GM18505 (cell line): ENCODE measurements around the gene OR8D1.
"Not testable (repeated sequence)": the region's sequence is repeated elsewhere in the genome, so short reads cannot be mapped to it uniquely, and the experiment has no call there.

ENCODE experiments used
- ATAC-seq: cut with Tn5 transposase; IDR thresholded peaks from one replicate; pipeline ENCODE4 v1.9.1; 2021; ENCODE audit not compliant: unreplicated experiment
- POLR2A ChIP-seq: IDR thresholded peaks from 4 replicates; pipeline ENCODE4 v1.6.1; 2011; ENCODE audit warnings: borderline replicate concordance; ENCODE audit not compliant: insufficient read depth, insufficient read length; ENCODE audit errors: extremely low read depth

Gene OR8D1

DNA sequence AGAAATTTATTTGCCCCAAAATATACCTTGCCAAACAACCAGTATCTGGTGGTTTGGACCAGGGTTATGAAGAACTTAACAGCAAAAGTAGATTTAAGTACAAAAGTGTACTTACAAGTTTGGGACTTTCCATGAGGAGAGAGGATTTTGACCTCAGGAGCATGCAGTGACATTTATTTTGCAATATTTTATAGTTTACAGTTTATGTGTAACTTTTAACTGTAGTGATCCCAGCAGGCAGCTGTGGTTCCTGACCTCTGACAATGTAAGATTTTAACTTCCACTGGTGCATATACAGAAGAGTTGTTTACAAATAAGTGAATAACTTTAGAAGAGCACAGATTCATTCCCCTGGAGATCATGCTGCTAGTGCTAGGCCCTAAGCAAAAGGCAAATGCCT is 6.7 kb downstream of the OR8D1 start:
- TF ChIP-seq POLR2A = no peak
- no peak for ATAC-seq

DNA sequence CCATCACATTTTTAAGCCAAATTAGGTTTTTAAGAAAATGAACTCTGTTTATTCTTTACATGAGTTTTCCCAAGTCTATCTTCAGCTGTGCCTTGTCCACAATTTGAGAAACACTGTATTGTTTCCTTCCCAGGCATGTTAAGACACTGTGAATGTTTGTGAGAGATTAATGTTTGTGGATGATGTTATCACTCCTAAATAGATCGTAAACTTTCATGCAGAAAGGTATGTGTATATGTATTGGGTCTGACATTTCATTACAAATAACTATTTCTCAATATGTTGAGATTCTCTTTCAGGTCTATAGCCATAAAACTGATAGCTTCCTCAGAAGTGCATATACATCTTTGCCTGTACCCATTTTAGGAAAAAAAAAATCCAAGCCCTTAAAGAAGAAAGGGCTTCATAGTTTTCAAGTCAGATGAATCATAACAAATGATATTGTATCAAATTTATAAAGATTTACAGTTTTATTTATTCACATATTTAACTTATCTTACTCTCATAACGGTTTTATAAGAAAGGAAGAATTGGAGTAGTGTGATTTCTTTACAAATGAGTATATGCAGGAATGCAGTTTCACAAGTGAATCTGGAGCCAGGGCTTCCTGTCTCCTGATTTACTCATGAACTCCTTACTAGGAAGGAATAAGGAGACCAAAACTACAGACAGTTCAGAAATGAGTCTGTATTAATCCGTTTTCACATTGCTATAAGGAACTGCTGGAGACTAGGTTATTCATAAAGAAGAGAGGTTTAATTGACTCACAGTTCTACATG is 11.2 kb downstream of the OR8D1 start:
- ATAC-seq = no peak
- no peak for TF ChIP-seq POLR2A

DNA sequence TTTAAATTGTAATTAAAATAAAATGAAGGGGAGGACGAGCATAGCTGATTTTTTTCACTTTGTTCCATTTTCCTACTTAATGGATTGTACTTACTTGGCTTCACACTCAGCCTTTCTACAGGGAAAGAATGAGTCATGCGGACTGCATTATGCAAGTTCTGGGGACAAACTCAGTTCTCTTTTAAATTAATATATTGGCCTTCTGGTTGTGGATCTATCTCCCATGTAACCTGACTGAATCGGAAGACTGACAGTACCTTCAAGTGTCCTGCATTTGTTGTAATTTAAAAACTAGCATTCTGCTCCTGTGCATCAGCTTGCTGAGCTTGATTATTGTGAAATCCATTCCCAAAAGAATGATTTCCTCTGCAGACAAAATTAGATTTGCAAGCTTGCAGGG is 12.2 kb downstream of the OR8D1 start:
- TF ChIP-seq POLR2A = no peak
- ATAC-seq = no peak

DNA sequence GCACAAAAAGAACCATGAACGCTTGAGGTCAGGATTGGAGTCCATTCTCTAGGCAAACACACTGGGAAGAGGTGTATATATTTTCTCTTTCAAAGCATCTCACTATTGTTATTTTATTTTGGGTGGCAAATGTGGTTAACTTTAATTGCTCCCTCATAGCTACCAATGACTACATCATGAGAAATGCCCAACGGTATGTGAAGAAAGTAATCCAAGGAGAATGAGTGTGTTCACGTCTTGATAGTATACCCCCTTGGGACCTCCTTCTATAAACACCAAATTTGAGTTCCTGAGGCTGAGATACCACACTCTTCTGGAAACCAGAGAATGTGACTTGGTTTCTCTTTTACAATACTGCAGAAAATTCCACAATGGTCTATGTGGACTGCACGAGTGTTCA is 15.8 kb downstream of the OR8D1 start:
- no peak for TF ChIP-seq POLR2A
- ATAC-seq = no peak

DNA sequence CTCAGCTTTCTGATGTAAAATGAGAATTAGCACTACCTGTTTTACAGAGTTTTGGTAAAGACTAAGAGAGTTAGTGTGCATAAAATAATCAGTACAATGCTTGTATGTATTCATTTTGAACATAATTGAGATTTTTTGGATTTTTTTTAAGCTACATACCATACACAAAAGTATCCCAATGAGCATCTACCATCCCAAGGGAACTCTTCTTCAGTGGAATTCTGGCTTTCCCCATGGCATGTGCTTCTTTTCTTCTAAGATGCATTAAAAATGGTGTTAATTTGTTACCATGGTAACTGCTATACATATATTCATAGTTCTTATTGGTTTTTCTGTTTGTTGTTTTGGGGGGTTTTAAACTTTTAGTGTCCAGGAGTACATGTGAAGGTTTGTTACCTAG is 17.7 kb downstream of the OR8D1 start:
- no peak for TF ChIP-seq POLR2A

DNA sequence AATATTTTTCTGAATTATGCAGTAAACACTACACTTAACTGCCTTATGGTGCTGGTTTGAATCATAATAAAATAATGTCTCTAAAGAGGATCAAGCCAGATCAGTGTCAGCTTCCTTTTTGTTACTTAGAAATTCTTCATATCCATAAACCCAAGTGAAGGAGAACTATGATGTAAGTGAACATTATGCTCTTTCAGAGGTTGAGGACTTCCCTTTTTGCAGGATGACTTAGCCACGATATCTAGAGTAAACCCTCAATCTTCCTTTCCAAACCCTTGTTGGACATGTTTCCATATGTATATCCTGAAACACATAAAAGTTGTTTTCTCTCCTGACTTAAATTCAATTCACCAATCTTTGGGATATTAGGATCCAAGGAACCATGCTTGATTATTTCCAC is 19.1 kb downstream of the OR8D1 start:
- TF ChIP-seq POLR2A = no peak
- ATAC-seq = no peak

More for the DNA sequence above, 17.7 kb downstream of the OR8D1 start:
- no peak for ATAC-seq

DNA sequence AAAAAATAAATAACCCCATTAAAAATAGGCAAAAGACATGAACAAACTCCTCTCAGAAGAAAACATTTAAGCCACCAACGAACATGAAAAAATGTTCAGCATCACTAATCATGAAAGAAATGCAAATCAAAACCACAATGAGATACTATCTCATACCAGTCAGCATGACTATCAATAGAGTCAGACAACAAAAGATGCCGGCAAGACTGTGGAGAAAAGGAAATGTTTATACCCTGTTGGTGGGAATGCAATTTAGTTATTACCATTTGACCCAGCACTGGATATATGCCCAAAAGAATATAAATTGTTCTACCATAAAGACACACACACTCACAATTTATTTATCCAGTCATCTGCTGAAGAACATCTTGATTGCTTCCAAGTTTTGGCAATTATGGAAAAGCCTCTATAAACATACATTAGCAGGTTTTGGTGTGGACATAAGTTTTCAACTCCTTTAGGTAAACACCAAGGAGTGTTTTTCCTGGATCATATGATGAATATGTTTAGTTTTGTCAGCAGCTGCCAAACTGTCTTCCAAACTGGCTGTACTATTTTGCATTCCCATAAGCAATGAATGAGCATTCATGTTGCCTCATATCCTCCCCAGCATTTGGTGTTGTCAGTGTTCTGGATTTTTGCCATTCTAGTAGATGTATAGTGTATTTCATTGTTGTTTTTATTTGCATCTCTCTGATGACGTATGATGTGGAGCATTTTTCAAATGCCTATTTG is 28.0 kb downstream of the OR8D1 start:
- TF ChIP-seq POLR2A = no peak

DNA sequence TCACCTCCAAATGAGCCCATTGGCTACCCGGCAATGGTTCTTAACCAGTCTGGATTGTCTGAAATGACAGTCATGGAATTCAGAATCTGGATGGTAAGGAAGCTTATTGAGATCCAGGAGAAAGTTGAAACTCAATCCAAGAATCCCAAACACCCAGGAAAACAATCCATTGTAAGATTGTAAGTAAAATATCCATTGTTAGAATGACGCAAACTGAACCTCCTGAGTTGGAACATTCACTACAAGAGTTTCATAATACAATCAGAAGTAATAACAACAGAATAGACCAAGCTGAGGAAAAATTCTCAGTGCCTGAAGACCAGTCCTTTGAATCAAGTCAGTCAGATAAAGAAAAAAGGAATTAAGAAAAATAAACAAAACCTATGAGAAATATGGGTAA is 35.5 kb downstream of the OR8D1 start:
- TF ChIP-seq POLR2A = no peak
- no peak for ATAC-seq

More for the DNA sequence above, 28.0 kb downstream of the OR8D1 start:
- no peak for ATAC-seq

DNA sequence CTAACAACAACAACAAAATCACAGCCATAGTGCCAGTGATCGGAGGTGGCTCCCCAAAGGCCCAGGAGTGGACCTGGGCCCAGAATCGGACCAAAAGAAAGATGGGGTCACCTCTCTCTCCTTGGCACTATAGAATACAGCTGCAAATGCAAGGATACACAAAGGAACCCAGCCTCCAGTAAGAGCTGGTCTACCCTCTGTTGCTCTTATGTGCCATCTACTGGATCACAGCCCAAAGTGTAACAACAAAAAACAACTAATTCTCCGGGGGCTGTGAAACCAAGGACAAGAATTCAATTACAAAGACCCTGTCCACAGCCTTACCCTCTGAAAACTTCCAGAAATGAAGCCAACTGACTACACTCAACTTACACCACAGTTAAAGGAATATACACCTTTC is 35.9 kb downstream of the OR8D1 start:
- ATAC-seq = no peak
- no peak for TF ChIP-seq POLR2A

DNA sequence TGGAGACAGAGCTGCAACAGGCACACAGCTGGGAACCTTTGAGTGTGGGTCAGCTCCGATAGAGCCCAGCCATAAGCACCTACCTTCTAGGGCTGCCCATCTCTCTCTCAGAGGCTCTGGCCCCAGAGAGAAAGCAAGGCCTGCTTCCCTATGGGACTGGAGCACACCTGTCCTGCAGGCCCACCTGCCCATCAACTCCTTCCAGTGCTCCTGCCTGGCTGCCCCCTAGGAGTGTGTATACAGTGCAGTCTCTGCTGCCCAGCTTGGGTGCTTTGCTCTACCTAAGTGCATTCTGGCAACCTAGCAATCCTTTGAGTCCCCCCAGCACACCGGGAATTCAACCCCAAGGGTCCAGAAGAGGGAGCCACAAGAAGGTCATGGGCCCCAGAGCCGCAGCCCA is 36.5 kb downstream of the OR8D1 start:
- no peak for TF ChIP-seq POLR2A
- no peak for ATAC-seq

DNA sequence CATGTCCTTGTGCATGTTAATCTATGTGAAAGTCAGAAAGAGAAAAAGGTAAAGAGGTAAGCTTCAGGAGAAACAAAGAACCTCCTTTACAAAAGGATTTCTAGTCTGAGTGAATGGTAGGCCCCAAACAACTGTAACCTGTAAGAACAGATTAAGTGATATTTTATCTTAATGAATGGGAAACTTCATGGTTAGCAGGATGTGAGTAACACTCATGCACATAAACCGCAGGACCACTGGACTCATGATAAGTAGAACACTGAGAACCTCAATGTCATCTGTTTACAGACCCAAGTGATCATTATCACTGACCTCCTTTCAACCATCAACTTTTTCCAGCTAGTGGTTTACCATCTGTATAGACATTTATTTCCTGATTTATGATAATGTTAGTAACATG is 37.7 kb downstream of the OR8D1 start:
- ATAC-seq = no peak
- no peak for TF ChIP-seq POLR2A

DNA sequence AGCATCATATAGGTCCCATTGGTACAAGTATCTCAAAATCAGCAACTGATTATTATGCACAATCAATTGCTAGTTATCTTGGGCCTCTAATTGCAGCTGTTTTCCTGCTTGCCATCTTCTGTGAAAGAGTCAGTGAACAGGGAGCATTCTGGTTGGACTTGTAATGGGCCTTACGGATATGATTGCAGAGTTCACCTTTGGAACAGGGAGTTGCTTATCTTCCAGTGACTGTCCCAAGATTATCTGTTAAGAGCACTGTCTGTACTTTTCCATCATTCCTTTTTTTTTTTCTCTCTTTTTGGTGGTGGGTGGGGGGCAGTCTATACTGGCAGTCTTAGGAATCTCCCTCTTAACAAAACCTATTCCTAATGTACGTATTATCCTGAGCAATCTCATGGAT is 39.7 kb downstream of the OR8D1 start:
- TF ChIP-seq POLR2A = no peak
- no peak for ATAC-seq

DNA sequence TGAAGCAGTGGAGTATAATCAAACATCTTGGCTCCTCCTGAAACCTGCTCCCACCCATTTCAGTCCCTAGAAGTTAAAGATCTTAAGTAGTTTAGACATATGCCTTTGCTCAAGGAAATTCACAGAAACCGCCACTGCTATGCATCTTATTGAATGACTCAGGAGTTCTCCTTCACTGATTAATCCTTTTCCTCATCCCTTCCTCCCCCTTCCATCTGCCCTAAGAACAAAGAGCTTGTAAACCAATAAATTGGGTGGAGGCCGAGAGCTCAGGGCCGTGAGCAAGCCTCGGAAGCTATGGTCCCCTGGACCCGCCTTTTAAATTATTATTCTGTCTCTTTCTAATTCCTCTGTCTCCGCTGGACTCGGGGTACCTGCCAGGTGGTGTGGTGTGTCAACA is 42.9 kb downstream of the OR8D1 start:
- ATAC-seq = not testable (repeated sequence)

DNA sequence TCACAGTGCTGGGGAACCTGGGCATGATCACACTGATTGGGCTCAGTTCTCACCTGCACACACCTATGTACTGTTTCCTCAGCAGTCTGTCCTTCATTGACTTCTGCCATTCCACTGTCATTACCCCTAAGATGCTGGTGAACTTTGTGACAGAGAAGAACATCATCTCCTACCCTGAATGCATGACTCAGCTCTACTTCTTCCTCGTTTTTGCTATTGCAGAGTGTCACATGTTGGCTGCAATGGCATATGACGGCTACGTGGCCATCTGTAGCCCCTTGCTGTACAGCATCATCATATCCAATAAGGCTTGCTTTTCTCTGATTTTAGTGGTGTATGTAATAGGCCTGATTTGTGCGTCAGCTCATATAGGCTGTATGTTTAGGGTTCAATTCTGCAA is 48.7 kb downstream of the OR8D1 start:
- not testable (repeated sequence) for ATAC-seq

DNA sequence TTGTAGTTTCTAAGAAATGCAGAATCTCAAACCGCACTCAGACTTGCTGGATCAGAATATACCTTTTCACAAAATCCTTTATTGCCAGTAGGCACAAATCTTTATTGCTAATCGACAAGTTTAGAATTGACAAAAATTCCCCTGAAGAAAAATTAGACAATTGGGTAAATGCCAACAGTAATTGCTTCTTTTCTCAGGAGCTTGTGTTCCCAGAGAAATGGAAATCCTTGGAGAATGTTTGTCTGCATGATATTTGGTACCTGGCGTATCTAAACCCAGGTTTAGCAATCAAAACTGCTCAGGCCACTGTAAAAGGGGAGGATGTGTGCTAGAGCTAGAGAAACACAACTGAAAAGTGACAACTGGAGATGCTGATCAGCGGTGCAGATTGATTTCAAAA is 57.7 kb downstream of the OR8D1 start, which contains the start of gene OR8G5:
Gene OR8G5 (plus strand): TSS at position 301 of the 400 bp plus-strand sequence. CDS start 8,556 bp downstream, outside the sequence.
- no peak for TF ChIP-seq POLR2A
- no peak for ATAC-seq
